ENCODE data around the gene C16orf89. TPM values are rescaled to one million over a fixed set of nuclear protein-coding genes. Genes with fewer than 3 reads are reported as not detected.

The C16orf89 gene
- total and polyA plus RNA-seq, 10 of the 15 experiments (the other 5 are each of a cell fraction or from before 2014, with no cell fraction given), result not detected

DNA sequence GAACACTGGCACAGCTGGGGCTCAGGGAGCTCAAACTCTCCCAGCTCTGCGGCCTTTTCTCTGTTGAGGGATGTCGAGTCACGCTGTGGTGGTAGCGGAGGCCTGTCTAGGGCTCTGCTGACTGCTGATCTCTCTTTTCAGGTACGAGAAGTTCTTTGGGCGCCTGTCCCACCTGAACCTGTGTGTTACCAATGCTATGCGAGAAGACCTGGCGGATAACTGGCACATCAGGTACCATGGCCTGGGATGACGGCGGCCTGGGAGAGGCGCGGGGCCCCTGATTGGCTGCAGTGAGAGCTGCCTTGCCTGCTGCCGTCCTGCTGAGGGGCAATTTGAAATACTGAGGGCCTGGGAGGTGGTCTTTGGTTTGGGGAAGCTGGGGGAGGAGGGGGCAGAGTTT is 11.5 kb upstream of the C16orf89 start (continued):
- TF ChIP-seq, protein P1, sequence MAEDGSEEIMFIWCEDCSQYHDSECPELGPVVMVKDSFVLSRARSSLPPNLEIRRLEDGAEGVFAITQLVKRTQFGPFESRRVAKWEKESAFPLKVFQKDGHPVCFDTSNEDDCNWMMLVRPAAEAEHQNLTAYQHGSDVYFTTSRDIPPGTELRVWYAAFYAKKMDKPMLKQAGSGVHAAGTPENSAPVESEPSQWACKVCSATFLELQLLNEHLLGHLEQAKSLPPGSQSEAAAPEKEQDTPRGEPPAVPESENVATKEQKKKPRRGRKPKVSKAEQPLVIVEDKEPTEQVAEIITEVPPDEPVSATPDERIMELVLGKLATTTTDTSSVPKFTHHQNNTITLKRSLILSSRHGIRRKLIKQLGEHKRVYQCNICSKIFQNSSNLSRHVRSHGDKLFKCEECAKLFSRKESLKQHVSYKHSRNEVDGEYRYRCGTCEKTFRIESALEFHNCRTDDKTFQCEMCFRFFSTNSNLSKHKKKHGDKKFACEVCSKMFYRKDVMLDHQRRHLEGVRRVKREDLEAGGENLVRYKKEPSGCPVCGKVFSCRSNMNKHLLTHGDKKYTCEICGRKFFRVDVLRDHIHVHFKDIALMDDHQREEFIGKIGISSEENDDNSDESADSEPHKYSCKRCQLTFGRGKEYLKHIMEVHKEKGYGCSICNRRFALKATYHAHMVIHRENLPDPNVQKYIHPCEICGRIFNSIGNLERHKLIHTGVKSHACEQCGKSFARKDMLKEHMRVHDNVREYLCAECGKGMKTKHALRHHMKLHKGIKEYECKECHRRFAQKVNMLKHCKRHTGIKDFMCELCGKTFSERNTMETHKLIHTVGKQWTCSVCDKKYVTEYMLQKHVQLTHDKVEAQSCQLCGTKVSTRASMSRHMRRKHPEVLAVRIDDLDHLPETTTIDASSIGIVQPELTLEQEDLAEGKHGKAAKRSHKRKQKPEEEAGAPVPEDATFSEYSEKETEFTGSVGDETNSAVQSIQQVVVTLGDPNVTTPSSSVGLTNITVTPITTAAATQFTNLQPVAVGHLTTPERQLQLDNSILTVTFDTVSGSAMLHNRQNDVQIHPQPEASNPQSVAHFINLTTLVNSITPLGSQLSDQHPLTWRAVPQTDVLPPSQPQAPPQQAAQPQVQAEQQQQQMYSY (CRISPR knock-in tag; IDR thresholded peaks at IDR 0.05), result no peak
- TF ChIP-seq, protein P2, sequence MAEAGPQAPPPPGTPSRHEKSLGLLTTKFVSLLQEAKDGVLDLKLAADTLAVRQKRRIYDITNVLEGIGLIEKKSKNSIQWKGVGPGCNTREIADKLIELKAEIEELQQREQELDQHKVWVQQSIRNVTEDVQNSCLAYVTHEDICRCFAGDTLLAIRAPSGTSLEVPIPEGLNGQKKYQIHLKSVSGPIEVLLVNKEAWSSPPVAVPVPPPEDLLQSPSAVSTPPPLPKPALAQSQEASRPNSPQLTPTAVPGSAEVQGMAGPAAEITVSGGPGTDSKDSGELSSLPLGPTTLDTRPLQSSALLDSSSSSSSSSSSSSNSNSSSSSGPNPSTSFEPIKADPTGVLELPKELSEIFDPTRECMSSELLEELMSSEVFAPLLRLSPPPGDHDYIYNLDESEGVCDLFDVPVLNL (IDR thresholded peaks at IDR 0.05; ENCODE audit: low read depth, low read length), result no peak
- TF ChIP-seq, protein P3, sequence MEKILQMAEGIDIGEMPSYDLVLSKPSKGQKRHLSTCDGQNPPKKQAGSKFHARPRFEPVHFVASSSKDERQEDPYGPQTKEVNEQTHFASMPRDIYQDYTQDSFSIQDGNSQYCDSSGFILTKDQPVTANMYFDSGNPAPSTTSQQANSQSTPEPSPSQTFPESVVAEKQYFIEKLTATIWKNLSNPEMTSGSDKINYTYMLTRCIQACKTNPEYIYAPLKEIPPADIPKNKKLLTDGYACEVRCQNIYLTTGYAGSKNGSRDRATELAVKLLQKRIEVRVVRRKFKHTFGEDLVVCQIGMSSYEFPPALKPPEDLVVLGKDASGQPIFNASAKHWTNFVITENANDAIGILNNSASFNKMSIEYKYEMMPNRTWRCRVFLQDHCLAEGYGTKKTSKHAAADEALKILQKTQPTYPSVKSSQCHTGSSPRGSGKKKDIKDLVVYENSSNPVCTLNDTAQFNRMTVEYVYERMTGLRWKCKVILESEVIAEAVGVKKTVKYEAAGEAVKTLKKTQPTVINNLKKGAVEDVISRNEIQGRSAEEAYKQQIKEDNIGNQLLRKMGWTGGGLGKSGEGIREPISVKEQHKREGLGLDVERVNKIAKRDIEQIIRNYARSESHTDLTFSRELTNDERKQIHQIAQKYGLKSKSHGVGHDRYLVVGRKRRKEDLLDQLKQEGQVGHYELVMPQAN (conservative IDR thresholded peaks at IDR 0.05), result no peak

DNA sequence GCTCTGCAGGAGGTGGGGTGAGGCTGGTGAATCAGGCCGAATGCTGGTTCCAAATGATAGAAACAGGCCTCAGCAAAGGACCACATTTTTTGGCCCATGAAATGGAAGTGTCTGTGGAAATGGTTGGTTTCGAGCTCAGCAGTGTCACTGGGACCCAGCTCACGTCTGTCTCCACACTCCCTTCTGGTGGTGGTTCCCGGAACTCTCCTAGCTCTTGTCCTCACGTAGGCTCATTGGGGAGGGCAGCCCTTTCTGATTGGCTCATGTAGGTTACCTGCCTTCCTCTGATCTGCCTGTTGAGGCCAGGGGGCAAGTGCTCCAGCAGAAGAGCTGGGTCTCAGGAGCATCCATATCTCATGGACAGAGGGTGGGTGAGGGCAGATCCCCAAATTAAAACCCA is 9.9 kb upstream of the C16orf89 start:
- no peak for ATAC-seq
- TF ChIP-seq NFYA (IDR thresholded peaks at IDR 0.05; ENCODE audit: borderline replicate concordance, low read depth, low read length) (no peak), CBX3 (IDR thresholded peaks at IDR 0.05; ENCODE audit: borderline replicate concordance, low read depth) (no peak), ZNF217 (IDR thresholded peaks at IDR 0.05) (no peak), MEF2B (IDR thresholded peaks at IDR 0.05; ENCODE audit: partially characterized antibody, poor library complexity, severe bottlenecking) (no peak), ZNF274 (IDR thresholded peaks at IDR 0.05; ENCODE audit: insufficient read depth, insufficient read length) (no peak), IKZF2 (IDR thresholded peaks at IDR 0.05) (no peak), BACH1 (IDR thresholded peaks at IDR 0.05; ENCODE audit: borderline replicate concordance) (no peak), KLF5 (IDR thresholded peaks at IDR 0.05; ENCODE audit: partially characterized antibody) (no peak)
- TF ChIP-seq, protein P4, sequence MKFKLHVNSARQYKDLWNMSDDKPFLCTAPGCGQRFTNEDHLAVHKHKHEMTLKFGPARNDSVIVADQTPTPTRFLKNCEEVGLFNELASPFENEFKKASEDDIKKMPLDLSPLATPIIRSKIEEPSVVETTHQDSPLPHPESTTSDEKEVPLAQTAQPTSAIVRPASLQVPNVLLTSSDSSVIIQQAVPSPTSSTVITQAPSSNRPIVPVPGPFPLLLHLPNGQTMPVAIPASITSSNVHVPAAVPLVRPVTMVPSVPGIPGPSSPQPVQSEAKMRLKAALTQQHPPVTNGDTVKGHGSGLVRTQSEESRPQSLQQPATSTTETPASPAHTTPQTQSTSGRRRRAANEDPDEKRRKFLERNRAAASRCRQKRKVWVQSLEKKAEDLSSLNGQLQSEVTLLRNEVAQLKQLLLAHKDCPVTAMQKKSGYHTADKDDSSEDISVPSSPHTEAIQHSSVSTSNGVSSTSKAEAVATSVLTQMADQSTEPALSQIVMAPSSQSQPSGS (IDR thresholded peaks at IDR 0.05; ENCODE audit: low read length), result no peak

More for the DNA sequence above, 9.9 kb upstream of the C16orf89 start:
- H3K79me2 ChIP-seq (ENCODE audit: control insufficient read depth, insufficient read depth, low read length), result peaks cover 10% of the 10 kb centered on the region
- intact Hi-C loops (cut with micrococcal nuclease; ENCODE audit: unreplicated experiment) (no loop called here), in situ Hi-C loops (cut with MboI) (no loop called here)
- H3K4me3 ChIP-seq, result no peak overlapping the region
- RAD21 ChIA-PET (ENCODE audit: unreplicated experiment), result no interaction called here
- POLR2A ChIA-PET, result no interaction called here
- H3K4me2 ChIP-seq (ENCODE audit: control insufficient read depth, insufficient read depth), result no peak overlapping the region
- no TSS peak for BruUV-seq (replicated peaks)
- no peaks in the 10 kb centered on the region for H3K9me3 ChIP-seq (replicated peaks; ENCODE audit: control insufficient read depth, insufficient read depth, low read length)
- FAIRE-seq (no peak), DNase-seq (ENCODE audit: low read depth, low spot score) (no peak)
- peaks cover 5% of the 10 kb centered on the region in 2 experiments; a peak in 3 of 4 replicates for H3K36me3 ChIP-seq (ENCODE audit: control insufficient read depth in 2 of 2, insufficient read depth in 2 of 2, low read length in 1 of 2)
- H3K9ac ChIP-seq (ENCODE audit: control insufficient read depth, insufficient read depth, low read length), result no peak overlapping the region
- CTCF ChIA-PET, result interaction anchor here (2.9 kb wide), 1 partner anchor 9 kb away, joined by 9 read pairs; no protein-coding TSS in a partner anchor
- no peak overlapping the region for H2AFZ ChIP-seq (ENCODE audit: control insufficient read depth, low read depth, low read length)
- no peaks in the 10 kb centered on the region for H4K20me1 ChIP-seq (ENCODE audit: control insufficient read depth, insufficient read depth)
- WGBS (ENCODE audit: insufficient coverage, insufficient replicate concordance, low lambda C conversion rate, missing lambda C conversion rate), result 86% methylated on average over 5 of the region's 5 CpGs
- SMC1A ChIA-PET (ENCODE audit: uncharacterized antibody, unreplicated experiment), result interaction anchor here (1.2 kb wide), 1 partner anchor 30 kb away, joined by 3 read pairs; no protein-coding TSS in a partner anchor
- H3K27me3 ChIP-seq (replicated peaks in 1 of 2; ENCODE audit: control insufficient read depth in 2 of 2, insufficient read depth in 2 of 2, low read length in 1 of 2), result no peaks in the 10 kb centered on the region
- H3K4me1 ChIP-seq (ENCODE audit: control insufficient read depth, insufficient read depth, low read length), result peaks cover 10% of the 10 kb centered on the region
- H3K27ac ChIP-seq (ENCODE audit: control insufficient read depth, insufficient read depth), result no peak overlapping the region

All from GM12878 (cell line).